HG02642 (cell line): ENCODE results near the gene PDXDC1.
"Not testable (repeated sequence)": the region's sequence is repeated elsewhere in the genome, so short reads cannot be mapped to it uniquely, and the experiment has no call there.

Experiments used
- ATAC-seq: cut with Tn5 transposase; IDR thresholded peaks from one replicate; pipeline ENCODE4 v1.9.1; 2021; ENCODE audit warnings: mild to moderate bottlenecking; ENCODE audit not compliant: unreplicated experiment, poor library complexity

PDXDC1 gene

DNA sequence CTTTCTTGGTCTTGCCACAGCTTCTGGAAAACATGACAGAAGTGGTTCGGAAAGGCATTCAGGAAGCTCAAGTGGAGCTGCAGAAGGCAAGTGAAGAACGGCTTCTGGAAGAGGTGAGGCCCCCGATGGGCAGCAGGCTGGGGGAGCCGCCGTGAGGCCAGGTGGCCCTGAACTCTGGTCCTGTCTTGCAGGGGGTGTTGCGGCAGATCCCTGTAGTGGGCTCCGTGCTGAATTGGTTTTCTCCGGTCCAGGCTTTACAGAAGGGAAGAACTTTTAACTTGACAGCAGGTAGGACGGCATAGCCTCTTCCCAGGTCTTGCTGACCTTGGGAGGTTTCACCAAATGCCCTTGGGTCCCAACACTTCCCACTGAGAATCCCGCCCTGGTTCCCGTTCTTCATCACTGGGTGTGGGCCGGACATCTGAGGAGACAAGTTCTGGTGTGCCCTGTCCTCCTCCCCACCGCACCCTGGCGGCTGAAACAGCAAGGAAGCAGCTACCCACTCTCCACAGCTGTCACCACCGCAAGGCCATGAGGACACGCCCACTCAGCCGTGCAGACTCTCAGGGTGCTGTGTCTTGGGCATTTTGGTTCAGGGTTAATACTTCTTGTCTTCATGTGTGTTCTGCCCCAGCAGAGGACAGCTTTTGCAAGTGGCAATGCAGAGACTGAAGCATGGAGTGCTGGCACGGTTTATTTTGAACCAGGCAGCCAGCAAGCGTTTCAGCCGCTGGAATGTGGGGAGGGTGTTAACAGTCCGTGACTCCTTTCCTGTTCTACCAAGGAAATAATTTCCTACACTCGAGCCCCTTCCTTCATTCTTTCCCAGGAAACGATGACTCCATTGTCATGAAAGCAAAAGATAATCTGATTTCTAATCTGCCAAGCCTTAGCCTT is 59.7 kb downstream of the PDXDC1 start:
- no peak for ATAC-seq

DNA sequence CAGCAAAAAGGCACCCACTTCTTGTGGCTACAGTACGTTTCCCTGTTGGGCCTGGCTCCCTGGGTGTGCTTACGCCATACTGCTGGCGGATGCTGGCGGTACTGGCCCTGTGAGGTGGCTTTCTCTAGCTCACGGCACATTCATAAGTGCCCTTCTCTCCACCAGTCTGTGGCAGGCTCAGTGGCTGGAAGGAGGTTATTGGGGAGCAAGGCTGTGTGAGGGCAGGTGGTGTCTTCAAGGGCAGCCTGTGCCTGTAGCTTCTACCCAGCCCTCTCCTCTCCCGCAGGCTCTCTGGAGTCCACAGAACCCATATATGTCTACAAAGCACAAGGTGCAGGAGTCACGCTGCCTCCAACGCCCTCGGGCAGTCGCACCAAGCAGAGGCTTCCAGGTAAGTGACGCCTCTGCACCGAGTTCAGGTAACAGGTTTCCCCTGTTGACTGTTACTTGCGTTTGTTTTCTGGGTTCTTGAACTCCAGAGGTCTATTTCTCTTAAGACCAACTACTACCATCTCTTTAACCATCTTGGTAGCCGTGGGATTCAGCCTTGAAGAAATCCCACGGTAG is 60.4 kb downstream of the PDXDC1 start:
- ATAC-seq: no peak

DNA sequence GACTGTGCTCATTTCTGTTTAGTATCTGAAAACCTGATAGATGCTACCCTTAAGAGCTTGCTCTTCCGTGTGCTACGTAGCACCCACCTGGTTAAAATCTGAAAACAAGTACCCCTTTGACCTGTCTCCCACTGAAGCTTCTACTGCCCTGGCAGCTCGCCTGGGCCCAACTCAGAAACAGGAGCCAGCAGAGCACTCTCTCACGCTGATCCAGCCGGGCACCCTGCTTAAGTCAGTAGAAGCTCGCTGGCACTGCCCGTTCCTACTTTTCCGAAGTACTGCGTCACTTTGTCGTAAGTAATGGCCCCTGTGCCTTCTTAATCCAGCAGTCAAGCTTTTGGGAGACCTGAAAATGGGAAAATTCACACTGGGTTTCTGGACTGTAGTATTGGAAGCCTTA is 62.2 kb downstream of the PDXDC1 start:
- ATAC-seq: no peak

DNA sequence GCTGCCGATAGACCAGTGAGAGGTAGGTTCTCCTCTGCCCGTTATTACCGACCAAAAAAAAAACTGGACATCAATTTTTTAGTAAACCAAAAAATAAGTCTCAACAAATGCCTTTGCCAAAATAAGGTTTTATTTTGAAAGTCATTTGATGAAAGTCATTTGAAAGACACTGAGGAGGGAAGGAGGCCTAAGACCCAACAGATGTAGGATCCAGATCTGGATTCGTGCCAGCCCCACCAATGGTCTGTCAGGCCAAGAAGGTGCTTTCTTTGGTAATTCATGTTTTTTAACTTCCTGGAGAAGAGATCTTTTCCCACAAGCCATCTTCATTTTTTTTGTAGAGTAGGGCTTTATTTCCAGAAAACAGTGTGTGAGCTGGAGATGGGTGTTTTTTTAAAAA is 62.9 kb downstream of the PDXDC1 start:
- ATAC-seq: no peak

DNA sequence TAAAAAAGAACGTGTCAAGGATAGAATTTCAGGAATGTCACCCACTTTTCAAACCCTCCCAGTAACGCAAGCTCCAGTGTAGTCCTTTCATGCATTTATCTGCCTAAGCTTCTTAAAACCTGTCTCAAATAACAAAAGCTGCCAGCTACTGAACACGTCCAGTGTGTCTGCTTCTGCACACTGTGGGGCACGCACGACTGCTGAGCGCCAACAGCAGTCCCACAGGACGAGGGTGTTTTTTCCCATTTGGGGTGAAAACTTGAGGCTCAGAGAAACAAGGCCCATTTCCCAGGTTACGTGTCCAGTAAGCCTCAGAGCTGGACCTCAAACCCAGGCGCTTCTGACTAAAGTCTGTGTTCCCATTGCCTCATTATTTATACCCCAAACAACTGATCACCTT is 63.9 kb downstream of the PDXDC1 start:
- no peak for ATAC-seq

DNA sequence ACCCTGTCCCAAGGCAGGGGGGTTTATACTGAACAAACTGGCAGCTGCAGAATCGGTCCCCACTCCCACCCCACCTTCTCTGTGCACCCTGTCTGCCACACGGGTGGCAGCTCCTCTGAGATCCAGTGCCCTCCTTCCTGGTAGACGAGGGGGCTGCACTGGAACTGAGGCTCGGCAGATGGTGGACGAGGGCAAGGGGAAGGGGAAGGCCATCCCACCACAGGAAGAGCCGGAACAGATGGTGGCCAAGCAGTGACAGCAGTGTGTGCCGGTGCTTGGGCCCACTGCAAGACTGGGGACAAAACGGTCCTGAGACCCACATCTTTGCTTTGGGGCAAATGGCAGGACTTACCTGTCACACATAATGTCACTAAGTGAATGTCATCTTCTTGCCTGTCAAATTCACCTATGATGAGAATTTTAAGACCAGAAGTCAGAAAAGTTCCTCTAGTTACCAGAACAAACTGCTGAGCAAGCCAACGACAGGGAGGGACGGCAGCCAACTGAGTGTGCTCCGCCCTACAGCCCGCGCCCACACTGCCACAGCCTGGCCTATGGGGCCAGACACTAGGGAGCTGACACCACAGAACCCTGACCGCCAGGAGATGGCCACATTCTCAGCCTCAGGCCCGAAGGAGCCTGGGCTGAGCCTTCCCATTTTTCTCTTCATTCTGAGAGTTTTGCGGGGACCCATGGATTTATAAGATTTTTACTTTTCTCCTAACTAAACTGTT is 66.6 kb downstream of the PDXDC1 start:
- no peak for ATAC-seq

DNA sequence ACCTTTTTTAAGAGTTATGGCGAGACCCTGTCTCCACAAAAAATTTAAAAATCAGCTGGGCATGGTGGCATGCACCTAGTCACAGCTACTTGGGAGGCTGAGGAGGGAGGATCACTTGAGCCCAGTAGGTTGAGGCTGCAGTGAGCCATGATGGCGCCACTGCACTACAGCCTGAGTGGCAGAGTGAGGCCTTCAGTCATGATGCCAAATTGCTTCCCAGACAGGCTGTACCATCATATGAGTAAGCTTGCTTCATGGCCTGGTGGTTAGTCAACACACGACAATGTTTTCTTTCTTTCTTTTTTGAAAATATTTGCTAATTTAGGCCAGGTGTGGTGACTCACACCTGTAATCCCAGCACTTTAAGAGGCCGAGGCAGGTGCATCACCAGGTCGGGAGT is 68.5 kb downstream of the PDXDC1 start:
- no peak for ATAC-seq

DNA sequence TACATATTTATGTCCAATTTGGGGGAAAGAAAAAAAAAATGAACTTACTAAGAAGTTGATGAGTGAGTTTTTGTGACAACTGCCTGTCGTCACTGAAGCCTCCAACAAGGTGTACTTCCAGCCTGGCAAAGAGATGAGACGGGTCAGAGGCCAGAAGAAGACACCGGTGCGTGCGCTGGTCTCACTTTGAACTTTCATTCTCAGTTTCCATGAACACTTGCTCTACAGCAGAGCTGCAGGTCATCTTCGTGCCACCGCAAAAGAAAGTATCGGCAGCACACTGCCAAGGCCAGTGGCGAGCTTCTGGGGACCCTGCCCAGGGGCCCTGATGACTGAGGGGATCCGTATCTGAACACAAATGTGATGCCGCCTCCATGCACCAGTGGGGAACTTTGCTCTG is 69.5 kb downstream of the PDXDC1 start:
- ATAC-seq: no peak

DNA sequence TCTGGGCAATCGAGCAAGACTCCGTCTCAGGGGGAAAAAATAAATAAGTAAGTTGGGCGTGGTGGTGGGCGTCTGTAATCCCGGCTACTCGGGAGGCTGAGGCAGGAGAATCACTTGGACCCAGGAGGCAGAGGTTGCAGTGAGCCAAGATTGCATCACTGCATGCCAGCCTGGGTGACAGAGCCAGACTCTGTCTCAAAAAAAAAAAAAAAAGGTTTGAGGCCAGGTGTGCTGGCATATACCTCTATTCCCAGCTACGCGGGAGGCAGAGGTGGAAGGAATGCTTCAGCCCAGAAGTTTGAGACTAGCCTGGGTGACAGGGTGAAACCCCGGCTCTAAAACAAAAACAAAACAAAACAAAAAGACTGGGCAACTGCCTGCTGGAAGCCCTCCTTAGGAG is 70.4 kb downstream of the PDXDC1 start:
- not testable (repeated sequence) for ATAC-seq

DNA sequence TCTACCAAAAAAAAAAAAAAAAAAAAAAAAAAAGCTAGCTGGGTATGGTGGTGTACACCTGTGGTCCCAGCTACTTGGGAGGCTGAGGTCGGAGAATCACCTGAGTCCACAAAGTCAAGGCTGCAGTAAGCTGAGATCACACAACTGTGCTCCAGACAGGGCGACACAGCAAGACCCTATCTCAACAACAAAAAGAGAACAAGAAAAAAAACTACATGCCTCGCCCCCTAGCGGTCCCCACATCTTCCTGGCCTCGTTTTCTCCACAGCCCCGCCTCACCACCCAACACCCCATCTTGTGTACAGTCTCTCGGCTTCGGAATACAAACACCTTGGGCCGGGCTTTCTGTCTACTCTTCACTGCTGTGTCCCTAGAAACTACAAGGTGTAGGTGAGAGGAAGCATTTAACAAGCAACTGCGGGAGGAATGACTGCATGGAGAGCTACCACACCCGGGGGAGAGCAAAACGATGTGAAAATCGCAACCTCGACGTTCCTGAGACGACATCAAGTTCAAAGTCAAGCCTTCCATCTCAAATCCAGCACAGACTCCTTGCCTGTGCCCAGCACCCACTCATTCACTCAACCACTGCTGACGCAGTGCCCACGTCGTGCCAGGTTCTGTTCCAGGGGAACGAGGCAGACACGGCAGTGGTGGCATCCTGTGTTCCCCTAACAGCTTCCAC is 72.0 kb downstream of the PDXDC1 start:
- no peak for ATAC-seq

DNA sequence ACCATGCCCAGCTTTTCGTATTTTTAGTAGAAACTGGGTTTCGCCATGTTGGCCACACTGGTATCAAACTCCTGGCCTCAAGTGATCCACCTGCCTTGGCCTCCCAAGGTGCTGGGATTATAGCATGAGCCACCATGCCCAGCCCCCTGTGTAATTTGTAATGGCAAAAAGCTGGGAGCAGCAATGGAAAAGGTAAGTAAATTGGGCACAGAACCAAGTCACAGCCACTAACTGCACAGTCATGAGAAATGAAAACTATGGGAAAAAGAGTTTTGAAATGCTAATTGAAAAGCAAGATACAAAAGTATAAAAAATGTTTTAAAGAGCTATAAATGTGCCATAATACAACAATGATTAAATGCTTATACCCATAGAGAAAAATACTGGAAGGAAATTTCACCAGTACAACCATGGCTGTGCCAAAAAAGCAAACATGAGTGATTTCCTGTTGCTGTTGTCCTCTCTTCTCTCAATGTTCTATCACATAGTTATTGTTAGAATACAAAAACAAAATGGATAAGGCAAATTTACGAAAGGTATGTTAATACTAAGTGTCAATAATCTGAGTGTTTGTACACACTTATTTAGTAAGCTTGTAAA is 74.9 kb downstream of the PDXDC1 start:
- ATAC-seq: no peak

DNA sequence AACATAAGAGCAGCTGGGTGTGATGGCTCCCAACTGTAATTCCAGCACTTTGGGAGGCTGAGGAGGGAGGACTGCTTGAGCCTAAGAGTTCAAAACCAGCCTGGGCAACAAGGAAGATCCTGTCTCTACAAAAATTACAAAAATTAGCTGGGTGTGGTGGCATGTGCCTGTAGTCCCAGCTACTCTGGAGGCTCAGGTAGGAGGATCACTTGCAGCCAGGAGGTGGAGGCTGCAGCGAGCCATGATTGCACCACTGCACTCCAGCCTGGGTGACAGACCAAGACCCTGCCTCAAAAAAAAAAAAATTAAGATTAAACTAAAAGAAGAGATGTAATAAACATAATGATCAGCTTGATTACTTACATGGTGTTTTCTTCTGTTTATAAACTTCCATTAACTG is 75.6 kb downstream of the PDXDC1 start:
- ATAC-seq: not testable (repeated sequence)

DNA sequence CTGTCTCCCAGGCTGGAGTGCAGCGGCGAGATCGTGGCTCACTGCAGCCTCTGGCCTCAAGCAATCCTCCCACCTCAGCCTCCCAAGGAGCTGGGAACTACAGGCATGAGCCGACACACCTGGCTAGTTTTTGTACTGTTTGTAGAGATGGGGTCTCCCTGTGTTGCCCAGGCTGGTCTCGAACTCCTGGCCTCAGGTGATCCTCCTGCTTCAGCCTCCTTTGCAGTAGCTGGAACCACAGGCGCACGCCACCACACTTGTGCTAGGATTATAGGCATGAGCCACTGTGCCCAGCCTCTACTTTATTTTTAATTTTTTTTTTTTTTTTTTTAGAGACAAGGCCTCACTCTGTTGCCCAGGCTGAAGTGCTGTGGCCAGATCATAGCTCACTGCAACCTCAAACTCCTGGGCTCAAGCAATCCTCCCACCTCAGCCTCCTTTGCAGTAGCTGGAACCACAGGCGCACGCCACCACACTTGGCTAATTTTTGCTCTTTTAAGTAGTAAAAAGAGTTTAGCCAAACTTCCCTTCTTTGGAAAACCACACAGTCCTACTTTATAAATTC is 76.6 kb downstream of the PDXDC1 start:
- ATAC-seq: no peak

DNA sequence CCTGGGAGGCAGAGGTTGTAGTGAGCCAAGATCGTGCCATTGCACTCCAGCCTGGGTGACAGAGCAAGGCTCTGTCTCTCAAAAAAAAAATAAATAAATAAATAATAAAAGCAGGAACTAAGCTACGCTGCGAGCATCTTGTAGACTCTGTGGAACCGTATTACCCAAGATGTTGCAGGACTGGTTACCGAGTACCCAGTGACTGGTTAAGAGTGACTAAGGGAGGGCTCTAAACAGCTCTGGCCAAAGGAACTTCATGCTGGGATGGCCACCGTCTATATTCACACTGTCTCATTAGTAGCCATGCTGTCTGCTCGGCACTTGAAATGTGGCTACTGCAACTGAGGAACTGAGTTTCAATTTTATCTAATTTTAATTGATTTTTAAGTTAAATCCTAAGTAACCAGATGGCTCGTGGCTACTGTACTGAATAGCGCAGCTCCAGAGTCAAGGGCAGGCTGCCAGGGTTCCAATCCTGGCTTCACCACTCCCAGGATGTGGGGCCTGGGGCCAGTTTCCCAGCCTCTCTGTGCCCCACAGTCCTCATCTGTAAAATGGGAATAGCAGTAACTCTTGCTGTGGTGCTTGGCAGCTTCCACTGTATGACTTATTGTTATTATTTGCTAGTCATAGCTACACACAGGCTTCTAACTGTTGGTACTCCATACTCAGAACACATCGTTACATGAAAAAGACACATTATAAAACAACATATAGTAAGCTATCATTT is 78.1 kb downstream of the PDXDC1 start:
- ATAC-seq: no peak

DNA sequence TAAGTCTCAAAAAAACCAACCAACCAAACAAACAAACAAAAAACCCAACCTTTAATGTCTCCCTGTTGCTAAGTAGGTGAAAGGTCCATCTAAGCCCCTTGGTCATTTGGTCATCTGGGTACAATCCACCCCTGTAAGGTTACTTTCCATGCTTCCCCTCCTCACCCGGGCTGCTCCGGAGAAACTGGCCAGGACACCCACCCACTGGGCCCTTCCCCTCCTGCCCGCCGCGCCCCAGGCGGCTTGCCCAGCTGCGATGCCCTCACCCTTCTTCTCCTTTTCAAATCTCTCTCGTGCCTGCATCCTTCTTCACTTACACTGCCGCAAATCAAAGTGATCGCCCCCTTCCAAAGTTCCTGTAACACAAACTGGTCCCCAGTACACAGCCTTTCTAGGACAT is 79.1 kb downstream of the PDXDC1 start:
- no peak for ATAC-seq

DNA sequence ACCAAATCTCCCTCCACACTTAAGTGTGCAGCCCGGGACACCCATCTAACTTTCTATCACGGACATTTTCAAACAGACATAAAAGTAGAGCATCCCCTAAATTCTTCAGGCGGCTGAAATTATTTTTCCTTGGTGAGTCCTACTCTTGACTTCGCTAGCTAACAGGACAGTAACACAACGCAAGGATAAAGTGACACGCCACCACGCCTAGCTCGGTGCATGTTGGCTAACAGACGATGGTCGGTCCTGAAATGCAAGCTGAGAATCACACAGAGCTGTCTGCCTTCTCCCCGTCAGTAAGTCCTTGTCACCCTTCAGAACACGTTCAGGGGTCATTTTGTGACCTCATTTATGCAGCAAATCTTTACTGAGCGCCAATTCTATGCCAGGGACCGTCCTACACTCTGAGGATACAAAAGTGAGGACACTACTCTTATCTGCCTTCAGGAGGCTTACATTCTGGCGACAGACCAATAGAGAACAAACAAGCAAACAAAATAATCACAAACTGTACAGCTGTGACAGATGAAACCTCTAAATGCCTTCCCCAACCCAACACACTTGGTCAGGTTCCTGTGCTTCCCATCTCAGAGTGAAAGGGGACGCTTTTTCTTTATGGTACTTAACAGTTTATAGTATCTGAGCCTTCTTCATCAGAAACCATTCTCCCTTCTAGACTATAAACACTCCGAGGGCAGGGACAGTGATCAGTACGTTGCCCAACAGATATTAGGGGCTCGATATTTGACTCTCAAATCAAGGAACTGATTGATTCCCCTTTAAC is 79.7 kb downstream of the PDXDC1 start:
- ATAC-seq: no peak

DNA sequence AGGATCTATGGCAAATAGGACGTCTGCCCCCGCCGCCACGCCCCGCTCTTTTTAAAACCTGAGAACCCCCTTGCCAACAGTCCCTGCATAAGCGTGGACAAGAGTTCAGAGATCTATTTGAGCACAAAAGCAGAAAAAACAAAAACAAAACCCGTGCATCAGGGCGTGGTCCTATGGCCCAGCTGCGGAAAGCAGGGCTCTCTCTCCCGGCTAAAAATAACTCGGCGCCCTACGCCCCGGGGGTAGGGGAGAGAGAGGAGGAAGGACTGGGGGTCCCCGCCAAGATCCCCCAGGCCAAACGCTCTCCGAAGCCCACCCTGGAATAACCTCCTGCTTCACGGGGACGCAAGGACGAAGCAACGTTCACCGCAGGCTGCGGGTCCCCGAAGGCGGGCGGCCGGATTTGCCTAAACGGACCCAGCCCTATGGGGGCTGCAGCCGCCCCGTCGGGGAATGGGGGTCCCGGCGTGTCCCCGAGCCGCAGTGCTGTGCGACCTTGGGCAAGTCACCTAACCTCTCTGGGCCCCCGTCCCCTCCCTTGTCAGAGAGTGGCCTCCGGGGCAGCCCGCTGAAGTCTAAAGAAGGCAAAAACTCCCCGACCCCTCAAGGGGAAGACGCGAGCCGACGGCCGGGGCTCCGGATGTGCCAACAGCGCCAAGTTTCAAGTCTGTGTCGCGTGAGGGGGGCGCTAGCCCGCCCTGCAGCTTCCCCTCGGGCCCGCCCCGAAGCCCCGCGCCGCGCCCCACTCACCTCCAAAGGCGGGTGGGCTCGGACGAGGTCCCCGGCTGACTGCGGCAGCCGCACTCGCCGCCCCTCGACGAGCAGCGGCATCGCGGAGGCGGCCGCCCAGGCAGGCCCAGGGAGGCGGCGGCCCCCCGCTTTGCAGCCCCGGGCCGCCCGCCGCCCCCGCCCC is 80.6 kb downstream of the PDXDC1 start:
- ATAC-seq: peak; percentile 77
